A549 (cell line): ENCODE data around the gene TLR2. TPM values are rescaled to one million over a fixed set of nuclear protein-coding genes. Genes with fewer than 3 reads are reported as not detected.

ENCODE experiments used
- ATAC-seq, 2 experiments: fragments of 200-7000 bp in 1 of 2; fragments of >200 bp in 1 of 2; cut with Nextera tagmentation in 1 of 2; cut with Tn5 transposase in 1 of 2; 3 replicates each; pipeline versions ENCODE4 v1.8.0 to v1.9.1; 2018 to 2020; ENCODE audit warnings: mild to moderate bottlenecking in 1 of 2, moderate library complexity in 1 of 2
- CTCF ChIA-PET: fragments of 300-600 bp; sonication (Branson Sonifier 250); formaldehyde crosslinking; extraction: SDS; loops from one replicate; lab custom pipeline; 2021; ENCODE audit warnings: antibody characterized with exemption, inconsistent platforms; lab: Yijun Ruan, JAX
- POLR2A ChIA-PET: fragments of 350-600 bp; formaldehyde crosslinking; extraction: SDS; loops from one replicate; lab custom pipeline; 2021; ENCODE audit warnings: antibody characterized with exemption, inconsistent platforms; lab: Yijun Ruan, JAX
- DNase-seq, 2 experiments: peaks; one replicate each; pipeline versions ENCODE4 v3.0.0 to v3.0.0-alpha.2; 2011 to 2016; ENCODE audit warnings: low read depth in 1 of 2, low spot score in 1 of 2
- FAIRE-seq: peaks from 2 replicates; lab custom pipeline; 2011; peaks lifted over from hg19 to GRCh38; lab: Jason Lieb, UNC
- H3K27ac ChIP-seq, 2 experiments: fragments of >200 bp; sonication (Bioruptor Twin); formaldehyde crosslinking; 3 replicates each; pipeline ENCODE4 v1.5.1; 2016 to 2017
- H3K4me1 ChIP-seq: fragments of >200 bp; sonication (Bioruptor Twin); formaldehyde crosslinking; 3 replicates; pipeline ENCODE4 v1.6.1; 2016
- H3K4me2 ChIP-seq: fragments of >200 bp; sonication (Bioruptor Twin); formaldehyde crosslinking; 3 replicates; pipeline ENCODE4 v1.6.1; 2016
- H3K4me3 ChIP-seq: fragments of >200 bp; sonication (Bioruptor Twin); formaldehyde crosslinking; 3 replicates; pipeline ENCODE4 v1.5.1; 2016
- H3K9me3 ChIP-seq: fragments of >200 bp; sonication (Bioruptor Twin); formaldehyde crosslinking; 3 replicates; pipeline ENCODE4 v1.6.1; 2016
- CHD4 ChIP-seq: fragments of 200-600 bp; sonication (generic); IDR thresholded peaks from 2 replicates; pipeline ENCODE4 v1.6.1; 2016; ENCODE audit warnings: antibody characterized with exemption, mild to moderate bottlenecking, borderline replicate concordance
- EHF ChIP-seq: fragments of 250-450 bp; sonication (Bioruptor Pico); IDR thresholded peaks from 2 replicates; pipeline ENCODE4 v1.5.0; 2020; ENCODE audit warnings: mild to moderate bottlenecking
- TFCP2L1 ChIP-seq: fragments of 250-450 bp; sonication (Bioruptor Pico); IDR thresholded peaks from 2 replicates; pipeline ENCODE4 v1.5.0; 2021; ENCODE audit warnings: mild to moderate bottlenecking
- whole genome bisulfite sequencing: methylation state at CpG from one replicate; pipeline ENCODE4 v1.1.6; 2017; ENCODE audit errors: missing lambda C conversion rate; 5-methylcytosine and 5-hydroxymethylcytosine counted together
- polyA plus RNA-seq, 4 experiments: library from polyadenylated mRNA; depleted of rRNA in 3 of 4; stranded (reverse); fragments of >200 nt; fragmentation: RNase III in 1 of 4; extraction: RNeasy Plus Mini Kit Qiagen cat#74134 plus additional on column Dnase treatment in 1 of 4; gene quantifications; 2 replicates in 3 of 4; 3 replicates in 1 of 4; pipeline ENCODE4 v1.2.3, GENCODE V29; 2011 to 2017

Gene TLR2
- polyA plus RNA-seq, 2 of the 4 experiments (the other 2 are of a cell fraction) = 0.14 TPM; not detected in 1

- CTCF ChIA-PET = no interaction called here
- no peak for ATAC-seq
- FAIRE-seq = no peak
These were observed 71.1 kb downstream of the TLR2 start for GRCh38 chr4:153755186-153755585.

More at GRCh38 chr4:153755186-153755585, 71.1 kb downstream of the TLR2 start:
- POLR2A ChIA-PET = interaction anchor here (0.7 kb wide), 1 partner anchor 897 kb away, joined by 3 read pairs; no protein-coding TSS in a partner anchor
- TF ChIP-seq TFCP2L1 (CRISPR knock-in tag) (no peak), EHF (CRISPR knock-in tag) (no peak), CHD4 (no peak)
- 14% methylated on average over 2 of the region's 2 CpGs for WGBS
- no peak overlapping the region for H3K4me2 ChIP-seq
- H3K4me1 ChIP-seq = no peaks in the 10 kb centered on the region
- H3K4me3 ChIP-seq = no peak overlapping the region
- no peak for DNase-seq
- H3K9me3 ChIP-seq = no peaks in the 10 kb centered on the region
- no peak overlapping the region for H3K27ac ChIP-seq

Other genes with a start within 250 kb of the TLR2 start
- gene TMEM131L, start 217.9 kb upstream of the TLR2 start, polyA plus RNA-seq (2011; rRNA removed) = 5.0 and 6.3 TPM in 2 replicates
- 3.4 to 4.5 TPM (median 3.9 TPM) in 3 replicates for gene TMEM131L, start 217.9 kb upstream of the TLR2 start, polyA plus RNA-seq (2017; fragmentation: RNase III; extraction: RNeasy Plus Mini Kit Qiagen cat#74134 plus additional on column Dnase treatment)
- 0.05 TPM in 1 of 2 replicates, not detected in the other for gene RNF175, start 75.7 kb downstream of the TLR2 start, polyA plus RNA-seq (2011; rRNA removed)
- gene RNF175, start 75.7 kb downstream of the TLR2 start, polyA plus RNA-seq (2017; fragmentation: RNase III; extraction: RNeasy Plus Mini Kit Qiagen cat#74134 plus additional on column Dnase treatment) = not detected in 3 replicates
- gene SFRP2, start 104.8 kb downstream of the TLR2 start, polyA plus RNA-seq (2011; rRNA removed) = not detected in 2 replicates
- gene SFRP2, start 104.8 kb downstream of the TLR2 start, polyA plus RNA-seq (2017; fragmentation: RNase III; extraction: RNeasy Plus Mini Kit Qiagen cat#74134 plus additional on column Dnase treatment) = not detected in 3 replicates